Retinal pigment epithelial cell (primary cell): ENCODE results near the gene LIPC.

Source experiments
- DNase-seq: peaks from one replicate; pipeline ENCODE4 v3.0.0-alpha.2; 2010; ENCODE audit warnings: low read depth
- H3K4me3 ChIP-seq: 2 replicates; pipeline ENCODE4 v1.5.1; 2011; ENCODE audit warnings: mild to moderate bottlenecking, low read length, control low read depth, moderate library complexity
- TF ChIP-seq, protein P1 (sequence below): conservative IDR thresholded peaks from 2 replicates; pipeline ENCODE4 v1.5.1; 2011; ENCODE audit warnings: low read depth, low read length, control low read depth, inconsistent platforms

LIPC gene

DNA sequence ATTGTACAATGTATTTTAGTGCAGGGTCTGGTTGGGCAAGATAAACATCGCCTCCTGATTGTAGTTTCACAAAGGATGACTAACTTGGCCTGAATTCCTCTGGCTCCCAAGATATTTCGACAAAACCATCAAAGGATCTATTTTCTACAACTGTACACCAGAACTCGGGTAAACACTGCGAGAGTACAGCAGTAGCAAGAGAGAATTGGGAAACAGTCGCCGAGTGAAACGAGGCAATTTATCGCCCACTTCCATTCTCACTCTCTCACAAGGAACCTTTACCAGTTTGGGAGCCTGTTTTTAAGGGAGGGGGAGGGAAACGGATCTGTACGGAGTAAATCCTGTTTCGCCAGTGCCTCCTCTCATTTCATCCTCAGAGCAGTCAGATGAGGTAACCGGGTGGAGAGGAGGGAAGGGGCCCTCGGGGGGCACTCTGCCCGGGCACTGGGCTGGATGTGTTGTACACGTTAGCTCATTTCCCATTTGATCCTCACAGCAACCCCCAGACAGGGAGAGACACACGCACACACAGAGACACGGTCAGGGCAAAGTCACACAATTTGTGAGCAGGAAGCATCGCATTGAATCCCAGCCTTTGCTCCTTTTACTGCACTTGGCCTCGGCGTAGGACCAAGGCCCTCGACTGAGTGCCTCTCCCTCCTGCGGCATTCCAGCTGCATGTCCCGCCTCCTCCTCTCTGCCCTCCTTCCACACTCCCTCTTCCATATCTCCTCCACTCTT is 120.1 kb downstream of the LIPC start:
- DNase-seq, result peak; percentile 68
- no peak overlapping the region for H3K4me3 ChIP-seq
- TF ChIP-seq, protein P1, sequence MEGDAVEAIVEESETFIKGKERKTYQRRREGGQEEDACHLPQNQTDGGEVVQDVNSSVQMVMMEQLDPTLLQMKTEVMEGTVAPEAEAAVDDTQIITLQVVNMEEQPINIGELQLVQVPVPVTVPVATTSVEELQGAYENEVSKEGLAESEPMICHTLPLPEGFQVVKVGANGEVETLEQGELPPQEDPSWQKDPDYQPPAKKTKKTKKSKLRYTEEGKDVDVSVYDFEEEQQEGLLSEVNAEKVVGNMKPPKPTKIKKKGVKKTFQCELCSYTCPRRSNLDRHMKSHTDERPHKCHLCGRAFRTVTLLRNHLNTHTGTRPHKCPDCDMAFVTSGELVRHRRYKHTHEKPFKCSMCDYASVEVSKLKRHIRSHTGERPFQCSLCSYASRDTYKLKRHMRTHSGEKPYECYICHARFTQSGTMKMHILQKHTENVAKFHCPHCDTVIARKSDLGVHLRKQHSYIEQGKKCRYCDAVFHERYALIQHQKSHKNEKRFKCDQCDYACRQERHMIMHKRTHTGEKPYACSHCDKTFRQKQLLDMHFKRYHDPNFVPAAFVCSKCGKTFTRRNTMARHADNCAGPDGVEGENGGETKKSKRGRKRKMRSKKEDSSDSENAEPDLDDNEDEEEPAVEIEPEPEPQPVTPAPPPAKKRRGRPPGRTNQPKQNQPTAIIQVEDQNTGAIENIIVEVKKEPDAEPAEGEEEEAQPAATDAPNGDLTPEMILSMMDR, result no peak

GRCh38 chr15:58552505-58553364 is 120.9 kb downstream of the LIPC start:
- DNase-seq, result no peak
- TF ChIP-seq, protein P1, result no peak
- H3K4me3 ChIP-seq, result no peak overlapping the region

DNA sequence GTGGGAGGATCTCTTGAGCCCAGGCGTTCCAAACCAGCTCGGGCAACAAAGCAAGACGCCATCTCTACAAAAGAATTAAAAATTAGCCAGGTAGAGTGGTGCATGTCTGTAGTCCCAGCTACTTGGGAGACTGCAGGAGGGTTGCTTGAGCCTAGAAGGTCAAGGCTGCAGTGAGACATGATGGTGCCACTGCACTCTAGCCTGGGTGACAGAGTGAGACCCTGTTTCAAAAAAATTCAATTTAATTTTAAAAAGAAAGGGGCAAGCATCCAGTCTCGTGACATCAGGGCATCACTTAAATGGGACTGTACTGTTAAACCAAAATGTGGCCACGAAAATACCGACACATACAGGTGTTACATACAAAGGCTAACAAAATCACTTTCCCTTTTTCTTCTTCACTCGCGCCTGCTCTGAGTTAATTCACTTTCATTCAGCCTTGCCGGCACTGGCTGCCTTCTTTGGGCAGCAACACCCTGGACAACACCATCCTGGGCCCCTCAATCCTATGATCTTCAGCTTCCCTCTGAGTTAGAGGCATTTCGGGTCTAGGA is 121.7 kb downstream of the LIPC start:
- no peak for DNase-seq
- H3K4me3 ChIP-seq, result no peak overlapping the region
- TF ChIP-seq, protein P1, result no peak

- no peak for DNase-seq
- TF ChIP-seq, protein P1, result no peak
Observed at GRCh38 chr15:58554758-58555157, 123.0 kb downstream of the LIPC start.

DNA sequence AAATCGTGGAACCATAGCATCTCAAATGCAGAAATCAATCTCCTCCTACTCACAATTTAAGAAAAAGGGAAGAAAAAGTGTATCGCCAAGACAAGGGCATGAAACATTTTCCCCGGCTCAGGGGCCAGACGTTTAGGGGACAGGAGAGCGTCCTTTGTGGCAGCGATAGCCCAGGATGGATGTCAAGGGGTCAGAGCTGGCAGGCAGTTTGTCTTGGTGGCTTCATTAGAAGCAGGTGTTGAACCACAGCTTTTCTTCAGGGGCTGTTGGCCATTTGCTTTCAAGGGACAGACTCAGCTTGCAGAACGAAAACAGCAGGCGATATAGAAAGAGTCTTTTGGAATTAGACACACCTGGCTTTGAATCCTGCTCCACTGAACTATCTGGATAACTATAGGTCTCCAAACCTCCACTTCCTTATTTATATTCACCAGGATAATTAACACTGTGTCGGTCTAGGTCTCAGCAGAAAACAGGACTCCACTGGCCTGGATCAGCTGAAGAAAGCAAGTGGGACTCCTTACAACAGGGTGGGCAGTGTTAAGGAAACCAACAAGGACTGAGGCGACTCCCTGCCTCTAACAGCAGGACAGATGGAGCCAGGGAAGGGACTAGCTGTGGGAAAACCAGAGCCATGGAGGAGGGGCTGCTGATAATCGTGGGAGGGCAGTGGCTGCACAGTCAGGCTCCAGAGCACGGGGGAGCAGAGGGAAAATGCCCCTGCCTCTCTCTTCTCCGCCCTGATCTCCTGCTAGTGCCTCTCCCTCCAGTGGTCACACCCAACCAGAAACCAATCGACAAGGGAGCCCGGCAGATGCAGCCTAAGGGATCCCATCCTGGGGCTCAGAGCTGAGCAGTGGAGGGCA is 123.6 kb downstream of the LIPC start:
- TF ChIP-seq, protein P1, result no peak
- no peak for DNase-seq

More at GRCh38 chr15:58554758-58555157, 123.0 kb downstream of the LIPC start:
- no peak overlapping the region for H3K4me3 ChIP-seq

GRCh38 chr15:58556028-58556361 is 124.2 kb downstream of the LIPC start:
- TF ChIP-seq, protein P1, result no peak
- no peak for DNase-seq

More for the DNA sequence above, 123.6 kb downstream of the LIPC start:
- no peak overlapping the region for H3K4me3 ChIP-seq

More at GRCh38 chr15:58556028-58556361, 124.2 kb downstream of the LIPC start:
- H3K4me3 ChIP-seq, result no peak overlapping the region
